ENCODE measurements around the gene WFDC9.
A peak's percentile ranks its signal among the peaks of the same experiment; 100 is the strongest.
"Not testable (repeated sequence)": the region's sequence is repeated elsewhere in the genome, so short reads cannot be mapped to it uniquely, and the experiment has no call there.

The WFDC9 gene

GRCh38 chr20:45595235-45595634 is 35.8 kb downstream of the WFDC9 start:
- Histone ChIP-seq H3K36me3 (ENCODE audit: insufficient read depth, insufficient read length, low read length) (no peaks in the 10 kb centered on the region), H3K27me3 (ENCODE audit: insufficient read depth, insufficient read length) (no peaks in the 10 kb centered on the region), H3K4me1 (ENCODE audit: insufficient read depth, insufficient read length) (no peaks in the 10 kb centered on the region), H3K4me3 (ENCODE audit: insufficient read length, low read depth) (no peak overlapping the region), H3K9ac (ENCODE audit: insufficient read length, low read depth) (no peak overlapping the region), H3K9me3 (ENCODE audit: insufficient read depth, low read length) (no peaks in the 10 kb centered on the region; the same call in 1 of the 2 replicates)
- no peak for DNase-seq (ENCODE audit: low read depth, low spot score)
- TF ChIP-seq YY1 (IDR thresholded peaks at IDR 0.05; ENCODE audit: insufficient read depth, insufficient read length), result no peak
- TF ChIP-seq ZNF274 (IDR thresholded peaks at IDR 0.05; ENCODE audit: low read depth, low read length), result no peak
- TF ChIP-seq SUZ12 (IDR thresholded peaks at IDR 0.05; ENCODE audit: extremely low read depth, insufficient read depth, insufficient read length), result no peak

- Histone ChIP-seq H3K9me3 (ENCODE audit: insufficient read depth, low read length) (peaks cover 4% of the 10 kb centered on the region; the same call in 1 of the 2 replicates), H3K9ac (ENCODE audit: insufficient read length, low read depth) (no peak overlapping the region), H3K36me3 (ENCODE audit: insufficient read depth, insufficient read length, low read length) (no peaks in the 10 kb centered on the region), H3K27me3 (ENCODE audit: insufficient read depth, insufficient read length) (no peaks in the 10 kb centered on the region), H3K4me1 (ENCODE audit: insufficient read depth, insufficient read length) (no peaks in the 10 kb centered on the region), H3K4me3 (ENCODE audit: insufficient read length, low read depth) (no peak overlapping the region)
- no peak for DNase-seq (ENCODE audit: low read depth, low spot score)
- TF ChIP-seq ZNF274 (IDR thresholded peaks at IDR 0.05; ENCODE audit: low read depth, low read length) (no peak), SUZ12 (IDR thresholded peaks at IDR 0.05; ENCODE audit: extremely low read depth, insufficient read depth, insufficient read length) (no peak), YY1 (IDR thresholded peaks at IDR 0.05; ENCODE audit: insufficient read depth, insufficient read length) (no peak)
Observed at GRCh38 chr20:45593498-45593897, 37.6 kb downstream of the WFDC9 start.

GRCh38 chr20:45592574-45593189 is 38.4 kb downstream of the WFDC9 start:
- Histone ChIP-seq H3K27me3 (ENCODE audit: insufficient read depth, insufficient read length) (no peaks in the 10 kb centered on the region), H3K9me3 (ENCODE audit: insufficient read depth, low read length) (peaks cover 9% of the 10 kb centered on the region; the same call in 1 of the 2 replicates), H3K4me3 (ENCODE audit: insufficient read length, low read depth) (no peak overlapping the region), H3K4me1 (ENCODE audit: insufficient read depth, insufficient read length) (no peaks in the 10 kb centered on the region), H3K9ac (ENCODE audit: insufficient read length, low read depth) (no peak overlapping the region), H3K36me3 (ENCODE audit: insufficient read depth, insufficient read length, low read length) (no peaks in the 10 kb centered on the region)
- peak; percentile 66 for DNase-seq (ENCODE audit: low read depth, low spot score)
- TF ChIP-seq YY1 (IDR thresholded peaks at IDR 0.05; ENCODE audit: insufficient read depth, insufficient read length) (no peak), SUZ12 (IDR thresholded peaks at IDR 0.05; ENCODE audit: extremely low read depth, insufficient read depth, insufficient read length) (no peak), ZNF274 (IDR thresholded peaks at IDR 0.05; ENCODE audit: low read depth, low read length) (no peak)

GRCh38 chr20:45589725-45590124 is 41.4 kb downstream of the WFDC9 start:
- Histone ChIP-seq H3K9ac (ENCODE audit: insufficient read length, low read depth) (no peak overlapping the region), H3K27me3 (ENCODE audit: insufficient read depth, insufficient read length) (no peaks in the 10 kb centered on the region), H3K4me3 (ENCODE audit: insufficient read length, low read depth) (no peak overlapping the region), H3K9me3 (ENCODE audit: insufficient read depth, low read length) (peaks cover 9% of the 10 kb centered on the region; the same call in 1 of the 2 replicates), H3K36me3 (ENCODE audit: insufficient read depth, insufficient read length, low read length) (no peaks in the 10 kb centered on the region), H3K4me1 (ENCODE audit: insufficient read depth, insufficient read length) (no peaks in the 10 kb centered on the region)
- DNase-seq (ENCODE audit: low read depth, low spot score), result no peak
- TF ChIP-seq YY1 (IDR thresholded peaks at IDR 0.05; ENCODE audit: insufficient read depth, insufficient read length), result no peak
- no peak for TF ChIP-seq ZNF274 (IDR thresholded peaks at IDR 0.05; ENCODE audit: low read depth, low read length)
- TF ChIP-seq SUZ12 (IDR thresholded peaks at IDR 0.05; ENCODE audit: extremely low read depth, insufficient read depth, insufficient read length), result no peak

GRCh38 chr20:45588800-45589199 is 42.3 kb downstream of the WFDC9 start:
- Histone ChIP-seq H3K27me3 (ENCODE audit: insufficient read depth, insufficient read length) (no peaks in the 10 kb centered on the region), H3K4me3 (ENCODE audit: insufficient read length, low read depth) (no peak overlapping the region), H3K9me3 (ENCODE audit: insufficient read depth, low read length) (peaks cover 9% of the 10 kb centered on the region; the same call in 1 of the 2 replicates), H3K36me3 (ENCODE audit: insufficient read depth, insufficient read length, low read length) (no peaks in the 10 kb centered on the region), H3K9ac (ENCODE audit: insufficient read length, low read depth) (no peak overlapping the region), H3K4me1 (ENCODE audit: insufficient read depth, insufficient read length) (no peaks in the 10 kb centered on the region)
- no peak for DNase-seq (ENCODE audit: low read depth, low spot score)
- no peak for TF ChIP-seq ZNF274 (IDR thresholded peaks at IDR 0.05; ENCODE audit: low read depth, low read length)
- no peak for TF ChIP-seq SUZ12 (IDR thresholded peaks at IDR 0.05; ENCODE audit: extremely low read depth, insufficient read depth, insufficient read length)
- no peak for TF ChIP-seq YY1 (IDR thresholded peaks at IDR 0.05; ENCODE audit: insufficient read depth, insufficient read length)

GRCh38 chr20:45585986-45586385 is 45.1 kb downstream of the WFDC9 start:
- not testable (repeated sequence) for H3K27me3 ChIP-seq (ENCODE audit: insufficient read depth, insufficient read length); H3K4me3 ChIP-seq (ENCODE audit: insufficient read length, low read depth); H3K4me1 ChIP-seq (ENCODE audit: insufficient read depth, insufficient read length); H3K9me3 ChIP-seq (ENCODE audit: insufficient read depth, low read length); H3K36me3 ChIP-seq (ENCODE audit: insufficient read depth, insufficient read length, low read length); DNase-seq (ENCODE audit: low read depth, low spot score); H3K9ac ChIP-seq (ENCODE audit: insufficient read length, low read depth)

DNA sequence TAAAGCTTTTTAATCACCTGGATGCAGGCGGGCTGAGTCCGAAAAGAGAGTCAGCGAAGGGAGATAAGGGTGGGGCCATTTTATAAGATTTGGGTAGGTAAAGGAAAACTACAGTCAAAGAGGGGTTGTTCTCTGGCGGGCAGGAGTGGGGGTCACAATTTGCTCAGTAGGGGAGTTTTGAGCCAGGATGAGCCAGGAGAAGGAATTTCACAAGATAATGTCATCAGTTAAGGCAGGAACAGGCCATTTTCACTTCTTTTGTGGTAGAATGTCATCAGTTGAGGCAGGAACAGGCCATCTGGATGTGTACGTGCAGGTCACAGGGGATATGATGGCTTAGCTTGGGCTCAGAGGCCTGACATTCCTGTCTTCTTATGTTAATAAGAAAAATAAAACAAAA is 46.8 kb downstream of the WFDC9 start:
- H3K4me1 ChIP-seq (ENCODE audit: insufficient read depth, insufficient read length); DNase-seq (ENCODE audit: low read depth, low spot score); H3K4me3 ChIP-seq (ENCODE audit: insufficient read length, low read depth); H3K27me3 ChIP-seq (ENCODE audit: insufficient read depth, insufficient read length); H3K9me3 ChIP-seq (ENCODE audit: insufficient read depth, low read length); H3K9ac ChIP-seq (ENCODE audit: insufficient read length, low read depth); H3K36me3 ChIP-seq (ENCODE audit: insufficient read depth, insufficient read length, low read length): not testable (repeated sequence)

- Histone ChIP-seq H3K27me3 (ENCODE audit: insufficient read depth, insufficient read length) (no peaks in the 10 kb centered on the region), H3K9ac (ENCODE audit: insufficient read length, low read depth) (no peak overlapping the region), H3K4me1 (ENCODE audit: insufficient read depth, insufficient read length) (no peaks in the 10 kb centered on the region), H3K36me3 (ENCODE audit: insufficient read depth, insufficient read length, low read length) (no peaks in the 10 kb centered on the region), H3K9me3 (ENCODE audit: insufficient read depth, low read length) (peaks cover 4% of the 10 kb centered on the region; the same call in 1 of the 2 replicates), H3K4me3 (ENCODE audit: insufficient read length, low read depth) (no peak overlapping the region)
- no peak for DNase-seq (ENCODE audit: low read depth, low spot score)
- TF ChIP-seq YY1 (IDR thresholded peaks at IDR 0.05; ENCODE audit: insufficient read depth, insufficient read length) (no peak), ZNF274 (IDR thresholded peaks at IDR 0.05; ENCODE audit: low read depth, low read length) (no peak), SUZ12 (IDR thresholded peaks at IDR 0.05; ENCODE audit: extremely low read depth, insufficient read depth, insufficient read length) (no peak)
Observed at GRCh38 chr20:45583502-45583901, 47.6 kb downstream of the WFDC9 start.

Data from NT2/D1 (cell line).